GM12892 (cell line): ENCODE measurements around the gene NEURL1.
"Not testable (repeated sequence)": the region's sequence is repeated elsewhere in the genome, so short reads cannot be mapped to it uniquely, and the experiment has no call there.

ENCODE experiments used
- POLR2A ChIP-seq: IDR thresholded peaks from 2 replicates; pipeline ENCODE4 v1.6.1; 2011; ENCODE audit warnings: low read depth, low read length, control low read depth
- POLR2AphosphoS5 ChIP-seq: IDR thresholded peaks from 2 replicates; pipeline ENCODE4 v1.6.1; 2011; ENCODE audit warnings: low read depth, low read length, control low read depth
- TAF1 ChIP-seq: IDR thresholded peaks from 2 replicates; pipeline ENCODE4 v1.6.1; 2011; ENCODE audit warnings: low read depth, mild to moderate bottlenecking, control low read depth, low read length, borderline replicate concordance

DNA sequence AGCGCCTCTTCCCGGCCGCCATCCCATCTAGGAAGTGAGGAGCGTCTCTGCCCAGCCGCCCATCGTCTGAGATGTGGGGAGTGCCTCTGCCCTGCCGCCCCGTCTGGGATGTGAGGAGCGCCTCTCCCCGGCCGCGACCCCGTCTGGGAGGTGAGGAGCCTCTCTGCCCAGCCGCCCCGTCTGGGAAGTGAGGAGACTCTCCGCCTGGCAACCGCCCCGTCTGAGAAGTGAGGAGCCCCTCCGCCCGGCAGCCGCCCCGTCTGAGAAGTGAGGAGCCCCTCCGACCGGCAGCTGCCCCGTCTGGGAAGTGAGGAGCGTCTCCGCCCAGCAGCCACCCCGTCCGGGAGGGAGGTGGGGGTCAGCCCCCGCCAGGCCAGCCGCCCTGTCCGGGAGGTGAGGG is 113.5 kb downstream of the NEURL1 start:
- not testable (repeated sequence) for TF ChIP-seq POLR2A, TAF1, POLR2AphosphoS5
